PC-3 (cell line): ENCODE measurements around the gene HSPA1L.

ENCODE experiments used
- CTCF ChIP-seq: fragments of 300-600 bp; sonication (generic); conservative IDR thresholded peaks from 2 replicates; pipeline ENCODE4 v1.5.1; 2017; ENCODE audit warnings: antibody characterized with exemption, low read depth, mild to moderate bottlenecking, low read length
- EZH2 ChIP-seq: fragments of 300-600 bp; sonication (generic); IDR thresholded peaks from one replicate; pipeline ENCODE4 v1.6.1; 2017; ENCODE audit warnings: antibody characterized with exemption, mild to moderate bottlenecking, low read length; ENCODE audit not compliant: unreplicated experiment
- EZH2phosphoT487 ChIP-seq: fragments of 300-600 bp; sonication (generic); IDR thresholded peaks from 2 replicates; pipeline ENCODE4 v1.6.1; 2018; ENCODE audit warnings: mild to moderate bottlenecking, antibody characterized with exemption, low read length, borderline replicate concordance

GRCh38 chr6:31805939-31806469, 9.1 kb downstream of the HSPA1L start:
- no peak for TF ChIP-seq EZH2
- no peak for TF ChIP-seq EZH2phosphoT487
- TF ChIP-seq CTCF: no peak
